ENCODE data around the gene NGEF.

Gene NGEF

DNA sequence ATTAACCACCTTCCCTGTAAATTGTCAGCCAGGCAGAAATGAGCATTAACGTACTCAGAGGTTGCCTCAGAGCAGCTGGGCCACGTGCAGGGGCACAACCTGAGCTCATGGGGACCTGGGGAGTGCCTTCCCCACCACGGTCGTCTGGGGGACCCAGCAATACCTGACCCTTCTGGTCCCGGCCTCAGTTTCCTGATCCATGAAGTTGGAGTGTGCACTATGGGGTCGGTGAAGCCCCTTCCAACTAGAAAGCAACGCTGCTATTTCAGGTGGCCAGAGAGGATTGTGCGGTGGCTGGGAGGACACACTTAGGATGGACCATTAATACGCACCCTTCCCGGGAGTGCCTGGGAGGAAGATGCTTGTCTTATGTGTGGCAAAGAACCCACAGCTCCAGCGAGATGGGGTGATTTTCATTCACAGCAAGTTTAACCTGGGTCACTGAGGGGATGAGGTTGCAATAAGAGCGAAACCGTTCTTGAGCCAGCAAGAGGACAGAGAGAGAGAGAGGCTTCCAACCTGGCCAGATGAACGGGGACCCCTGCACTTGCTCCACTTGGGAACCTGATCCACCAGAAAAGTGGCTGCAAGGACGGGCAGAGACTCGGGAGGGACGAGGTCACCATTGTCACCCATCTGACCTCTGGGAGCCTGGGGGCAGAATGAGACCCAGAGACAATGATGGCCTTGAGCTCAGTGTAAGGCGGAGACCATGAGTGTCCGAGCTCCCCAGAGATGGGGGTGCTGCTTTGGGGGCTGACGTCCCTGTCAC is 36.2 kb downstream of the NGEF start:
- H3K4me3 ChIP-seq (ENCODE audit: low read depth, low read length): no peak overlapping the region
- TF ChIP-seq, protein P1, sequence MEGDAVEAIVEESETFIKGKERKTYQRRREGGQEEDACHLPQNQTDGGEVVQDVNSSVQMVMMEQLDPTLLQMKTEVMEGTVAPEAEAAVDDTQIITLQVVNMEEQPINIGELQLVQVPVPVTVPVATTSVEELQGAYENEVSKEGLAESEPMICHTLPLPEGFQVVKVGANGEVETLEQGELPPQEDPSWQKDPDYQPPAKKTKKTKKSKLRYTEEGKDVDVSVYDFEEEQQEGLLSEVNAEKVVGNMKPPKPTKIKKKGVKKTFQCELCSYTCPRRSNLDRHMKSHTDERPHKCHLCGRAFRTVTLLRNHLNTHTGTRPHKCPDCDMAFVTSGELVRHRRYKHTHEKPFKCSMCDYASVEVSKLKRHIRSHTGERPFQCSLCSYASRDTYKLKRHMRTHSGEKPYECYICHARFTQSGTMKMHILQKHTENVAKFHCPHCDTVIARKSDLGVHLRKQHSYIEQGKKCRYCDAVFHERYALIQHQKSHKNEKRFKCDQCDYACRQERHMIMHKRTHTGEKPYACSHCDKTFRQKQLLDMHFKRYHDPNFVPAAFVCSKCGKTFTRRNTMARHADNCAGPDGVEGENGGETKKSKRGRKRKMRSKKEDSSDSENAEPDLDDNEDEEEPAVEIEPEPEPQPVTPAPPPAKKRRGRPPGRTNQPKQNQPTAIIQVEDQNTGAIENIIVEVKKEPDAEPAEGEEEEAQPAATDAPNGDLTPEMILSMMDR (IDR thresholded peaks at IDR 0.05; ENCODE audit: borderline replicate concordance, insufficient read depth, low read depth, low read length): no peak

DNA sequence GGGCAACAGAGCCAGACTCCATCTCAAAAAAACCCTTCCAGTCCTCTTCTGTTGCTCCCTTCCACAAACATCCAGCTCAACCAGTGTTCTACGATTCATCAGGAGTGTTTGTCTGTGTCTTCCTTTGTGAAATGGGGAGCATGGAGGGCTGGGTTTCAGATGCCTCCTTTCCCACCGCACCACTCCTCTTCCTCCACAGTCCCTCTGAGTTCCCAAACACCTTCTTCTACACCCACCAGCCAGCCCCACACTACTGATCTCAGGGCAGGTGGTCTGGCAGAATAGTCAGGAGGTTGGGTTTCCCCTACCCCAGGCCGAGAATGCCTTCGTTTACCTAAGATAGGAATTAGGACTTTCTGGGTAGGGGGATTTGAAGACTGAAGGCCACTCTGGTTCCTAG is 36.9 kb downstream of the NGEF start:
- TF ChIP-seq, protein P1 (IDR thresholded peaks at IDR 0.05; ENCODE audit: borderline replicate concordance, insufficient read depth, low read depth, low read length): no peak
- H3K4me3 ChIP-seq (ENCODE audit: low read depth, low read length): no peak overlapping the region

DNA sequence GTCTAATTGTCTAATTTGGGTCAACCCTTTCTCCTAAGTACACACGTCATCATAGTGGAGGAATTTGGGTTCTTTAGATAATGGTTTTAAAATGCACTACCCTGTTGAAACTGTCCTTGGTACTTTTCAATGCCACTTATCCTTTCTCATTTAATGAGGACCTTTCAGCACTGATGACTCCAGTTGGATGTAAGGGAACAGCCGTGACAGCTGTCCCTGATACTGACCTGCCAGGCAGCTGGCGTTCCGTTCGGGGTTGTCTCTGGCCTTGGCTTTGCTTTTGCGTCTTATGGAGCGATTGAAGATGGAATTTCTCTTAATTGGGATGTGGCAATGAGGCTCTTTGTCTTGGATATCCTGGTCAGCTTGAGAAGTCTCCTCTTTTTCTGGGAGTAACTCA is 38.7 kb downstream of the NGEF start:
- TF ChIP-seq, protein P1 (IDR thresholded peaks at IDR 0.05; ENCODE audit: borderline replicate concordance, insufficient read depth, low read depth, low read length): no peak
- no peak overlapping the region for H3K4me3 ChIP-seq (ENCODE audit: low read depth, low read length)

DNA sequence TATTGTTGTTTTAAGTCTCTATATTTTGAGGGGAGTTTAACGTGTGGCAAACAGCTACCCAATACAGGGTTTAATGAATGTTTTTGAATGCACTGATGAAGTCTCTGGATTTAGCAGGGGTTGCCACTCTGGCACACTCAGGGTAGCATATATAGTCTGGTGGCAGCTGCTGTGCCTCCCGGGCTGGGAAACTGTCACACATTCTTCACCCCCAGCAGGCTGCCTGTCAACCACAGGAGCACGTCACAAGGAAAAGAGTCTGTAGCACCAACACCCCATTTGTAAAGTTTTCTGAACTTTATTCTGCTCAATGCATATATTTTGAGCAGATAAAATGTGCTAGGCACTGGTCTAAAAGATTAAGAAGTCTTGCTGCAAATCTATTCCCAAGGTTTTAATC is 39.3 kb downstream of the NGEF start:
- H3K4me3 ChIP-seq (ENCODE audit: low read depth, low read length): no peak overlapping the region
- TF ChIP-seq, protein P1 (IDR thresholded peaks at IDR 0.05; ENCODE audit: borderline replicate concordance, insufficient read depth, low read depth, low read length): no peak

DNA sequence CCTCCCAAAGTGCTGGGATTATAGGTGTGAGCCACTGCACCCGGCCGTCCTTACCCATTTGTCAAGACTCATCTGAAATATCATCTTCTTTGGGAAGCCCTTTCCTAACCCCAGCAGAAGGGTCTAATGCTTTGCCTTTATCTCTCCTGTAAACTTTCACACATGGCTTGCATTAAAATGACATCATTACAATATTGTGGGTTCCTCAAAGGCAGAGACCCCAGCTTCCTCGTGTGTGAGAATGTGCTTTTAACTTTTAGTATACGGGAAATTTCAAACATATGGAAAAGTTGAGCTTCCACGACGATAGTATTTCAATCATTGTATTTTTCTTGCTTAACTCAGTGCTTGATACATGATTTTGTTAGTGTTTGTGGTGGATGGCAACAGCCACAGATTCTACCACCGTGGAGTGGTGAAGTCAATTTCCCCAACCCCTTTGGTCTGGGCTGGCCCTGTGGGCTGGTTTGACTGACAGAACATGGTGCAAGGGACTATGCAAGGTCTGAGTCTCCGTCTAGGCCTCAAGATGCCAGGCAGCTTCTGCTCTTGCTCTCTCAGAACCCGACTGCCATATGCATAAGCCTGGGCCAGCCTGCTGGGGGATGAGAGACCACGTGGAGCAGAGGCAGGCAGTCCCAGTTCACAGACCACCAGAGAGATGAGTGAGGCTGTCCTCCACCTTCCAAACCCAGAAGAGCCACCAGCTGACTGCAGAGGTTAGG is 39.9 kb downstream of the NGEF start:
- no peak overlapping the region for H3K4me3 ChIP-seq (ENCODE audit: low read depth, low read length)
- TF ChIP-seq, protein P1 (IDR thresholded peaks at IDR 0.05; ENCODE audit: borderline replicate concordance, insufficient read depth, low read depth, low read length): no peak

DNA sequence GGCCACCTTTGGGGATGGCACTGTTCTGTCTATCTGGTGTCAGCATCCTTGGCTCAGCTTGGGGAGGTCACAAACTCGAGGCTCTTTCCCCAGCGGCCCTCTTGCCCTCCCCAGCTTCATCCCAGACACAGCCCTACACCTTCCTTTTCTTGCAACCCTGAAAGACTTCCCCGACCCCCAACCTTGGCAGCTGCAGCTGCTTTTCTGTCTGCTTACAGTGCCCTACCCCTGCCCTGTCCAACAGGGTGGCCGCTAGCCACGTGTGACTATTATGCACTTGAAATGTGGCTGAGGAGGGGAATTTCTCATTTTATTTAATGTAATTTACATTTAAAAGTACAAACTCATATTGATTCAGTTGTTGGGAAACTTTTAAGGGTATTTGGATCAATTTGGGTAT is 41.3 kb downstream of the NGEF start:
- TF ChIP-seq, protein P1 (IDR thresholded peaks at IDR 0.05; ENCODE audit: borderline replicate concordance, insufficient read depth, low read depth, low read length): no peak
- no peak overlapping the region for H3K4me3 ChIP-seq (ENCODE audit: low read depth, low read length)

DNA sequence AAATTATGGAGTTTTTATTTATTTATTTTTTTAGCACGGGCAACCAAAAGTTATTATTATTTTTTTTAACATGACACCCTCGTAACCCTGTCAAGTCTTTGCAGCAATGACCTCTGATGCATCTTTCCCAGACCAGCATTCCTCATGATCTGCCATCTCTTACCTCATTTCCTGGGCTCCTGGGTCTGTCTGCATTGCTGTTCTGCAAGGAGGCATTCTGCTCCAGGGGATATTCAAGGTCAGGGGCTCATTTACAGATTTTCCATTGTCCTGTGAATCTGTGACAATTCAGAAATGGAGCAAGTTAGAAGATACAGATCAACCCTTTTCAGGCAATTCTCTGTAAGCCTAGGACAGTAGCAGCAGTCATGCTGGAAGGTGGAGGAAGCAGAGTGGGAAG is 43.0 kb downstream of the NGEF start:
- TF ChIP-seq, protein P1 (IDR thresholded peaks at IDR 0.05; ENCODE audit: borderline replicate concordance, insufficient read depth, low read depth, low read length): no peak
- H3K4me3 ChIP-seq (ENCODE audit: low read depth, low read length): no peak overlapping the region
